Suprapubic skin (tissue), 3 donors: ENCODE results near the gene MPC1L.
"Not testable (repeated sequence)": the region's sequence is repeated elsewhere in the genome, so short reads cannot be mapped to it uniquely, and the experiment has no call there.

Experiments
- CTCF ChIP-seq, 2 donors: fragments of 200-600 bp in 1 of 2; fragments of 450-650 bp in 1 of 2; sonication (generic) in 1 of 2; IDR thresholded peaks; one replicate each; pipeline ENCODE4 v1.5.1; 2016 to 2019; ENCODE audit warnings: antibody characterized with exemption in 2 of 2, mild to moderate bottlenecking in 1 of 2, moderate library complexity in 1 of 2
- EP300 ChIP-seq: sonication (generic); formaldehyde crosslinking; IDR thresholded peaks from one replicate; pipeline ENCODE4 v1.6.1; 2017; ENCODE audit warnings: antibody characterized with exemption

- TF ChIP-seq CTCF (IDR thresholded peaks at IDR 0.05); EP300: not testable (repeated sequence)
These were observed 35.6 kb upstream of the MPC1L start for GRCh38 chrX:40587623-40588022.
